BE2C (cell line): Measurements from ENCODE around the gene KRTAP10-3.

ENCODE experiments used
- DNase-seq: peaks from one replicate; pipeline ENCODE4 v3.0.0-alpha.2; 2020
- H3K27me3 ChIP-seq: fragments of 250-450 bp; sonication (Bioruptor Pico); 2 replicates; pipeline ENCODE4 v1.5.1; 2020; ENCODE audit warnings: mild to moderate bottlenecking
- H3K36me3 ChIP-seq: fragments of 250-450 bp; sonication (Bioruptor Pico); 2 replicates; pipeline ENCODE4 v1.5.1; 2020; ENCODE audit warnings: mild to moderate bottlenecking
- H3K4me1 ChIP-seq: fragments of 250-450 bp; sonication (Bioruptor Pico); 2 replicates; pipeline ENCODE4 v1.5.1; 2020
- H3K4me3 ChIP-seq: 2 replicates; pipeline ENCODE4 v1.5.1; 2011; ENCODE audit warnings: low read depth, low read length
- H3K9me3 ChIP-seq: fragments of 250-450 bp; sonication (Bioruptor Pico); 2 replicates; pipeline ENCODE4 v1.5.1; 2020
- CTCF ChIP-seq: IDR thresholded peaks from 2 replicates; pipeline ENCODE4 v1.5.1; 2012; ENCODE audit warnings: mild to moderate bottlenecking, low read depth, low read length

Gene KRTAP10-3

GRCh38 chr21:44533891-44534627 lies 24.5 kb downstream of the KRTAP10-3 start:
- Histone ChIP-seq H3K36me3 (no peaks in the 10 kb centered on the region), H3K4me1 (no peaks in the 10 kb centered on the region), H3K4me3 (no peak overlapping the region), H3K9me3 (no peaks in the 10 kb centered on the region), H3K27me3 (peaks cover 11% of the 10 kb centered on the region)
- no peak for TF ChIP-seq CTCF
- DNase-seq: peak; percentile 8

GRCh38 chr21:44533121-44533890 lies 25.3 kb downstream of the KRTAP10-3 start:
- Histone ChIP-seq H3K4me3 (no peak overlapping the region), H3K27me3 (peaks cover 11% of the 10 kb centered on the region), H3K9me3 (no peaks in the 10 kb centered on the region), H3K36me3 (no peaks in the 10 kb centered on the region), H3K4me1 (no peaks in the 10 kb centered on the region)
- TF ChIP-seq CTCF: no peak
- DNase-seq: peak; percentile 5

GRCh38 chr21:44532712-44533111 lies 25.9 kb downstream of the KRTAP10-3 start:
- Histone ChIP-seq H3K4me1 (no peaks in the 10 kb centered on the region), H3K27me3 (peaks cover 6% of the 10 kb centered on the region), H3K4me3 (no peak overlapping the region), H3K9me3 (no peaks in the 10 kb centered on the region), H3K36me3 (no peaks in the 10 kb centered on the region)
- DNase-seq: peak; percentile 3
- TF ChIP-seq CTCF: no peak

- TF ChIP-seq CTCF: no peak
- Histone ChIP-seq H3K9me3 (no peaks in the 10 kb centered on the region), H3K4me3 (no peak overlapping the region), H3K36me3 (no peaks in the 10 kb centered on the region), H3K4me1 (no peaks in the 10 kb centered on the region), H3K27me3 (peaks cover 4% of the 10 kb centered on the region; the same call in 1 of the 2 replicates)
- peak; percentile 4 for DNase-seq
These were observed 26.7 kb downstream of the KRTAP10-3 start for GRCh38 chr21:44531606-44532564.

- TF ChIP-seq CTCF: no peak
- Histone ChIP-seq H3K4me3 (no peak overlapping the region), H3K36me3 (no peaks in the 10 kb centered on the region), H3K9me3 (no peaks in the 10 kb centered on the region), H3K27me3 (peaks cover 4% of the 10 kb centered on the region; the same call in 1 of the 2 replicates), H3K4me1 (no peaks in the 10 kb centered on the region)
- DNase-seq: peak; percentile 3
These were observed 27.5 kb downstream of the KRTAP10-3 start for GRCh38 chr21:44530903-44531605.
